Middle frontal gyrus (tissue), 1 donor: Measurements from ENCODE around the gene TENT5C.
"Not testable (repeated sequence)": the region's sequence is repeated elsewhere in the genome, so short reads cannot be mapped to it uniquely, and the experiment has no call there.

ENCODE experiments used
- DNase-seq: peaks from one replicate; pipeline ENCODE4 v3.0.0-alpha.2; 2015; ENCODE audit warnings: low spot score; ENCODE audit errors: extremely low spot score

Gene TENT5C

DNA sequence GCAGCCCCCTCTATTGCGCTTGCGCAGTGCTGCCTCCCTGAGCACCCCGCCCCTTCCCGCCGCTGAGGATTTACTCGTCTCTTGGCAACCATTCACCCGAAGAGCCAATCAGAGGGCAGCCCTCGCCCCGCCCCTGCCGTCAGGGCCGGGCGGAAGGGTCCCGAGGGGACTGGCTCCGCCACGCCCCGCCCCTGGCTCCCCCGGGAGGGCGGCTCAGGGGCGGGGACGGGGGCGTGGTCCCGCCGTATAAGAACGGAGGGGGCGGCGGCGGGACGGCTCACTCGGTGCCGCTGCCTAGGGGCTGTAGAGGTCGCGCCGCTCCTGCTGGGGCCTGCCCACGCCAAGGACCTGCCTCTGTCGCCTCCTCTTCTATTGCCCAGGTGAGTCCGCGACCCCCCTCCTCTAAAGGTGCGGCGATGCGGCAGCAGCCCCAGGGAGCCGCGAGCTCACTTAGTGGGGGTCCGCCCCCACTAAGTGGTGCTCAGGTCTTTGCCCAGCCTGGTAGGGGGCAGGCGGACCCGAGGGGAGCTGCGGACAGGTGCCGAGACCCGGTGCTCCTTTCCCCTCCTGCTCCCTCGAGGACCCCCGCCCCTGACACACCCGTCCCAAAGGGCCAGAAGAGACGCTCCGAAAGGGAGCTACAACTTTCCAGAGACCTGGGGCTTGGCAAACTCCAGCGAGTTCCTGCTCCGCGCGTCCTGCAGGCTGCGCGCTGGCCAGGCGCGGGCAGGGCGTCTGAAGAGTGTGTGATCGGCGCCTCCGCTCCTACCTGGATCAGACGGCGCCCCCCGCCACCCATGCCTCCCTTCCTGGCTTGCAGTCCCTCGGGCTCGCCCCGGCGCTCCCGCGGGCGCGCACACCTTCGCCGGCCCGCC is at the start of gene TENT5C:
Gene TENT5C, plus strand, starts transcription at position 275 of the 875 bp plus-strand sequence. CDS start 16,821 bp downstream, outside the sequence.
- peak; percentile 88 for DNase-seq

- DNase-seq = no peak
Observed at GRCh38 chr1:117556341-117556740, 49.5 kb upstream of the TENT5C start.

DNA sequence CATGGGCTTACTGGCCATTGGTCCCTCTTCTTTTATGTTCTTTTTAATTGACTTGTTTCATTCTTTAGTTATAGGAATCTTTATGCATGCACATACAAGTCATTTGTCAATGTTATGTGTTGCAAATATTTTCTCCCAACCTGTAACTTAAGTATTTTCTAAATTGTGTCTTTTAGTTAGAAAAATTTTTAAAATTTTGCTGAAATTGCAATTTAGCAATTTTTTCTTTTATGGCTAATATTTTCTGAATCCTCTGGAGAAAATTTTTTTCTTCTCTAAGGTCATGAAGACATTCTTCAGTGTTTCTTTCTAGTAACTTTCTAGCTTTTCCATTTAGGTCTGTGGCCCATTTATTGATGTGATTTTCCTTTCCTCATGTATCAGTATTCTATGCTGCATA is 48.9 kb upstream of the TENT5C start:
- no peak for DNase-seq

GRCh38 chr1:117558451-117558850 is 47.4 kb upstream of the TENT5C start:
- DNase-seq = not testable (repeated sequence)

GRCh38 chr1:117559139-117559538 is 46.7 kb upstream of the TENT5C start:
- DNase-seq = no peak

DNA sequence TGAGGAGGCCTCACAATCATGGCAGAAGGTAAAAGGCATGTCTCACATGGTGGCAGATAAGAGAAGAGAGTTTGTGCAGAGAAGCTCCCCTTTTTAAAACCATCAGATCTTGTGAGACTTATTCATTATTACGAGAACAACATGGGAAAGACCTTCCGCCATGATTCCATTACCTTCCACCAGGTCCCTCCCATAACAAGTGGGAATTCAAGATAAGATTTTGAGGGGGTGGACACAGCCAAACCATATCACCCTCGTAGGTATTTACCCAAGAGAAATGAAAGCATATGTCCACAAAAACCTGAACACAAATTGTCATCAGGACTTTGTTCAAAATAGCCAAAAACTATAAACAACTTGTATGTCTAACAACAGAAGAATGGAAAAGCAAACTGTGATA is 45.9 kb upstream of the TENT5C start:
- no peak for DNase-seq

DNA sequence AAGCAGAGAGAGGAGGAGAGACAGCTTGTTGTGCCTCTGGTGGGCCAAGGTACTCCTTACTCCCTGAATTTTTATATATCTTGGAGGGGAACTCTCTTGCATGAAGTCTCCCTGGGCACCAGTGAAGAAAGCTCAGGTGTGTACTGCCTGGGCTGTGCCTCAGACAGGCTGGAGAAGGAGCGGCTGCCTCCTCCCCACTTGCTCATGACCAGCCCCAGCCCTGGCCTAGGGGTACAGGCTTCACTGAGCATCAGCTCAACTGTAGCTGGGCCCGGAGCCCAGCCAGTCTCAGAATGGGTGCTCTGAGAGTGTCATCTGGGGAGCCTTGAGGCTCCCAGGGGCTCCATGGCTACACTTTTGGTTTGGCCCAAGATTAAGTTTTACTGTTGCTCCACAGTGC is 44.8 kb upstream of the TENT5C start:
- no peak for DNase-seq

DNA sequence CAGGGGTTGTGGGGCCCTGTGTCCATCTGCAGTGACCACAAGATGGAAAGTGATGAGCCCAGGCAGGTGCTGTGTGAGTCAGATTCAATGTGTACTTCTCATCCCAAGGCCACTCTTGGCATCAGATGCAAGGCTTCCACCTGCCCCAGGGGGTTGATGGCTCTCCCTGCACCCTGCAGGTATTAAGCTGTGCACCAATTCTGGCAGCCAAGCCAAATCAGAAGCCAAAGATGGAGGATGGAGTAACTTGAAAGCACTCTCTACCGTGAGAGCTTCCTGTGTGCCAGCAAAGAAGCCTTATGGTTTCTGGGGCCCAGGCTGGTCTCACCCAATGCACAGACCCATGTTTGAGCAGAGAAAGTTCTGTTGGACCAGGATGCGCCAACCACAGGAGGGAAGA is 44.3 kb upstream of the TENT5C start:
- DNase-seq = no peak

DNA sequence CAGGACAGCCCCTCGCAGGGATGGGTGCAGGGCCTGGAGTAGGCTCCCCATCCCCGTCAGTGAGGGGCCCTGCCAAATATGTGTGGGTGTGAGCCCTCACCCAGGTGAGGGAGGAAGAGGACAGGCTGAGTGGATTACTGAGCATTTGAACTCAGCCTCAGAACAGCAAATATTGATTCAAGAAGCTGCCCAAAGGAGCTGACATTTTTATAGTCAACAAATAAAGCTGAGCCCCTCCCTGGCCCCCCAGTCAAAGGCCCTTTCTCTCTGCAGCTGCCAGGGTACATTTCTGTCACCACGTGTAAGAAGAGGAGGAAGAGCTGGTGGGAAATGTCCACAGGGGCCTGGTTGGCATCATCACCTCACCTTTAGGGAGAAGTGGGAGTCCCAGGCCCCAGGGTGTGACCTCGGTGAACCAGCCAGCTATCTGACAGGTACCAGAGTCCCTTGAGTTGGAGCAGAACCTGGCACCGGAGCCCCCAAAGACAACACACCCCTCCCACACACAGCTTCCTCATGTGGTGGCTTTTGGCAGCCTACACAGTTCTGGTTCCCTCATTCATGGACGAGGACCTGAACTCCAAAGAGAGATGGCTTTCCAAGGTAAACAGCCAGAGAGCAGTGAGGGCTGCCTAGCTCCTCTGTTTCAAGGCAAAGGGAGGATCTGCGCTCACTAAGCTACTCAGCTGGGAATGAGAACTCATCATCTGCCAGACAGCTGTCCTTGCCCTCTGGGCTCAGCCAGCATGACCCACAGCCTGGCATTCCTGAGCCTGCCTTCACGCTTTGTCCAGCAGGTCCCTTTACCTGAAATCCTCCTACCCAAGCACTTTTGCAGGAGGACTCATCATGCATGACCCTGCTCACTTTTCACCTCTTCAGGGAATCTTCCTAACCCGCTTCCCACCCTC is 43.0 kb upstream of the TENT5C start:
- DNase-seq = no peak

DNA sequence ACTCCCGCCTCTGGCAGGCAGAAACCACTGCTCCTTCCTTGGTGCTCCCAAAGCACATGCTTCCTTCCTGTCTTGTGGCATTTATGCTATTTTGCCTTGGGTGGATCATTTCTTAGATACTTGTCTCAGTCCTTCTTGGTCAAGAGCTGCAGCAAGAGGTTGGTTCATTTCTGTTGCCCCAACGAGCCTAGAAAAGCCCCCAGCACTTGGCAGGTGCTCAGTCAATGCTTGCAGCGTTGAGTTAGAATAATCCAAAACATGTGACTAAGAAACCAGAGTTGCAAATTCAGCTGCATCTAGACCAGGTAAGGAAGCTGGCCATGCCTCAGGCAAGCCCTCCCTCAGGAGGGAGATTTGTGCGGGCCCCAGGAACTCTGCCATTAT is 42.4 kb upstream of the TENT5C start:
- no peak for DNase-seq

DNA sequence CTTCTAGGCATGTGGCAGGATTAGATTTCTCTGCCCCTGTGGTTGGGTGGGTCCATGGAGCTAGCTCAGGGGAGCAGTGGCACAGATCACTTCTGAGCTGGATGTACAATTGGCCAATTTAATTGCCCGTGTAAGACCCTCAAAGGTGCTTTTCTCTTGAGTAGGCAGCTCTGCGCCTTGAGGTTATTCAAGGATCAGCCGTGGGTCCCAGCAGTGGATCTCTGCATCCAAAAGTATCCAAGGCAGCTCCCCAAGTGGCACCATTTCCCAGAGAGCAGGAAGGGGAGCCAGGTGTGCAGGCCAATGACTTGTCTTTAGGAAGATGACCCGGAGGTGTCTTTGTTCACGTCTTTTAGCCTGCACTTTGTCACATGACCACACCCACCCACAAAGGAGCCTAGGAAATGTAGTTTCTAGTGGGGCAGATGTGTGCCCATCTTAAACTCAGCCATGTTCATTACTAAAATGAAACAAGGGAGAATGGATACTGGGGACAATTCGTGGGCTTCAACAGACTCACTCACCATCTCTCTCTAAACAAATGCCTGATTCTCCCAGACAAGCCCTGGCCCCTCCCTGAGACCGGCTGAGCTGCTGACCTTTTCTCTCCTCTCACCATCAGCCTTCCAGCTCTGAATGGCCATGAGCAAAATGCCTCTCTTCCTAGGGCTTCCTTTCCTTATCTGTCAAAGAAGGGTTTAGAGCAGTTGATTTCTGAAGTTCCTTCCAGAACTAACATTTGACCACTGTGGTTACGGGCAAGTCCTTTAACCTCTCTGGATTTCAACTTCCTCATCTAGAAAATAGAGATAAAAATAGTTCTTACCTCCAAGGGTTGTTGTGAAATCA is 41.4 kb upstream of the TENT5C start:
- no peak for DNase-seq

DNA sequence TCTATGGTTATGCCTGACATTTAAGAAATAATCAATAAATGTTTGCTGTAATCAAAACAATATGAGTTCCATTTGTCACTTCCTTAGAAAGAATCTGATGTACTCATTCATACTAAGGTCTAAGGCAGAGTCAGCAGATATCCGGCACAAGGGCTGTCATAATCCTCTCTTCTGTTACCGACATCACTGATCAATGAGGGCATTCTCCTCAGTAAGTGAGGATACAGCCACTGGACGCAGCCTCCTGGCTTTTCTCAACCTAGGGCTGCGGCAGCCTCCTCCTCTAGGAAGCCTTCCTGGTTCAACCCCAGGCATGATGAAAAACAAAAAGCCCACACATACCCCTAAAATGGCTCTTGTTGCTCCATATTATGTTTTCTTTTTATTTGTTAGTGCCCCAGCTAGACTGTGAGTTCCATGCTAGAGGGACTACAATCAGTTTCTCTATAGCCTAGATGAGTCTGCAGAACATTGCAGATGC is 40.7 kb upstream of the TENT5C start:
- DNase-seq = no peak

DNA sequence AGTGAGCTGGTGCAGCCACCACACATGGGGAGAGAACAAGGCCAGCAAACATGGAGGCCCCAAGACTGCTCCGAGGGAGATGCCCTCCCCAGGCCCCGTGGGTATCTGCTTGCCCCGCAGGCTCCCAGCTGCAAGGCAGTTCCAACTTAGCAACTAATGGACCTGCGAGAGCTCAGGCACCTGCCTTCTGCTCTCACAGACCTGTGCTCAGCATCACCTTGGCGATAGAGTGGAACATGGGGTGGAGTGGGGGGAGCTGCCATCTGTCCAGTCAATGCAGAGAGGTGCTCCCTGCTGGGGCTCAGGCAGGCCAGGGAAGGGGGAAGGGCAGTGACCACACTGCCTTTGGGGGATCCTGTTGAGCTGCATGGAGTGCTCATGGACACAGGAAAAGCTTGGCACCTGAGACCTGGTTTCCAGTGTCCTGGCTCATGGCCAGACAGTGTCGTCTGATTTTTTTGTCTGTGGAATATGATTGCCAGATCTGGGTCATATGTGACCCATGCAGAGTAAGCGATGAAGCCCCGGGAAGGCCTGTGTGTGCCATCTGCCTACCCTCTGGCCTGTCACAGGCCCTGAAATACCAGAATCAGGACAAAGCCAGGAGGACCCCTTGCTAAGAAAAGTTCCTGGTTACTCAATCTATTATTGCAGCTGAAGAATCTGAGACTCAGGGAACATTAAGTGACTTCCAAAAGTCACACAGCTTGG is 39.9 kb upstream of the TENT5C start:
- no peak for DNase-seq

DNA sequence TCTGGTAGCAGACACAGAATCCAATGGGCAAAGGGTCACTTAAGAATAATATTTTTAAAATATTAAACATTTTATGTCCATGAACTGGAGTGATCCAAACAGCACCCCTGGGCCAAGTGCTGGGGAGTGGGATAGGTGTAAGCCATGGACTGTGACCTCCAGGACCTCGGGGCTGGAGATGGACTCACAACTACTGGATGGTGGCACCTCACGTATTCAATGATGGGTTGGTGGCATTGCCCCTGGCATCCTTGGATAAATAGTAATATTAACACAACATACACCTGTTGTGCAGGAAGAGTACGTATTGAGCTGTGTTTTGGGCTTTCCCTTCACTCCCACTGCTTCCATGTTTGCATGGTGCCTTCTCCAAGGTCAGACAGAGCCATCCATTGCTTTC is 39.3 kb upstream of the TENT5C start:
- no peak for DNase-seq

GRCh38 chr1:117567435-117567834 is 38.4 kb upstream of the TENT5C start:
- no peak for DNase-seq

GRCh38 chr1:117567976-117568375 is 37.9 kb upstream of the TENT5C start:
- no peak for DNase-seq

DNA sequence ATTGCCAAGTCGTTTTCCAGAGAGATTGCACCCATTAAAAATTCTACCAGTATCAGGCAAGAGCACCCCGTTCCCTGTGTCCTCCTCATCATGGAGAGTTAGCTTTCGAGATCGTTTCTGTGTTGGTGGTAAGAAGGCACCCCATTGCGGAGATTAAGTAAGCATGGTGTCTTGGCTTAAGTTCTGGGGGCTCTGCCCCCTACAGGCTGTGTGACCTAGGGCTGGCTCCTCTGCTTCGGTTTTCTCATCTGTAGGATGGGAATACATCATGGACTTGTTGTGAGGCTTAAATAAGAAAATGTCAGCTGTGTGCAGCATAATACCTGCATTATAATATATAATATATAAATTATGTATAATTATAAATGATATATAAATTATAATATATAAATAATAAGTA is 36.8 kb upstream of the TENT5C start:
- no peak for DNase-seq

GRCh38 chr1:117569856-117570255 is 36.0 kb upstream of the TENT5C start:
- no peak for DNase-seq

DNA sequence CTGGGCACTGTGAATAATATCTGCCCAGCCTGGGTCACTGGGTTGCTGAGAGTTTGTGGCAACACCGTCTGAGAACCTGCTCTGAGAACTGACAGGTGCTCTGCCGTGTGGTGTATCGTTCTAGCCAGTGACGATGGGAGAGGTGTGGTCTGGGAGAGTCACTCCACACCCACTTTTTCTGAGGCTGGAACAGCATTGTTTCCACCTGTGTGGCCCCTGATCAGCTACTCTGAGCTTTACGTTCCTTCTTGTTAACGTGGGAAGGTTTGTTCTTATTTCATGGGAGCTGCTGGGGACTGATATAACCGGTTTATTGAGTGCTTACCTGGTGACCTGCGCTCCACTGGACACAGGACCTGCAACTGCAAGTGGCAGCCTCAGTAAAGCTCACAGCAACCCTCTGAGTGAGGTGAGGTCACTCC is 34.8 kb upstream of the TENT5C start:
- DNase-seq = no peak

- no peak for DNase-seq
Observed at GRCh38 chr1:117571496-117571895, 34.4 kb upstream of the TENT5C start.

GRCh38 chr1:117572546-117572945 is 33.3 kb upstream of the TENT5C start:
- no peak for DNase-seq
